Stimulated activated CD4-positive, alpha-beta T cell treated with anti-CD3 and anti-CD28 coated beads, TNF-alpha, amount 100 ng/mL, for 24 hours (primary cell): ENCODE data around the gene EMP1.

ENCODE experiments used
- DNase-seq, 3 experiments: peaks; one replicate each; pipeline ENCODE4 v3.0.0-alpha.2; 2020; ENCODE audit warnings: low read depth in 3 of 3

The EMP1 gene

GRCh38 chr12:13222076-13222475, 25.6 kb downstream of the EMP1 start:
- no peak for DNase-seq

- no peak for DNase-seq
Observed at GRCh38 chr12:13223179-13223804, 26.8 kb downstream of the EMP1 start.

- DNase-seq = no peak
Observed at GRCh38 chr12:13223941-13224340, 27.4 kb downstream of the EMP1 start.

- DNase-seq = no peak
Observed at GRCh38 chr12:13227191-13227590, 30.7 kb downstream of the EMP1 start.

- DNase-seq = no peak
Observed at GRCh38 chr12:13228579-13228978, 32.1 kb downstream of the EMP1 start.

- DNase-seq = no peak
Observed at GRCh38 chr12:13229504-13229903, 33.0 kb downstream of the EMP1 start.

- DNase-seq = no peak
Observed at GRCh38 chr12:13230500-13230899, 34.0 kb downstream of the EMP1 start.

GRCh38 chr12:13233830-13234641, 37.5 kb downstream of the EMP1 start:
- no peak for DNase-seq

GRCh38 chr12:13238204-13238603, 41.7 kb downstream of the EMP1 start:
- DNase-seq = no peak

- DNase-seq = no peak
Observed at GRCh38 chr12:13241833-13242488, 45.4 kb downstream of the EMP1 start.

GRCh38 chr12:13242936-13243335, 46.4 kb downstream of the EMP1 start:
- DNase-seq = no peak

- DNase-seq = no peak
Observed at GRCh38 chr12:13243516-13244070, 47.1 kb downstream of the EMP1 start.

- DNase-seq = no peak
Observed at GRCh38 chr12:13247596-13247995, 51.1 kb downstream of the EMP1 start.

- DNase-seq = no peak
Observed at GRCh38 chr12:13248964-13249363, 52.4 kb downstream of the EMP1 start.

- no peak for DNase-seq
Observed at GRCh38 chr12:13250416-13250815, 53.9 kb downstream of the EMP1 start.

GRCh38 chr12:13251521-13251920, 55.0 kb downstream of the EMP1 start:
- DNase-seq = no peak

GRCh38 chr12:13252024-13252423, 55.5 kb downstream of the EMP1 start:
- no peak for DNase-seq

GRCh38 chr12:13252616-13253015, 56.1 kb downstream of the EMP1 start:
- DNase-seq = no peak

- DNase-seq = no peak
Observed at GRCh38 chr12:13253966-13254760, 57.6 kb downstream of the EMP1 start.

GRCh38 chr12:13255792-13256691, 59.5 kb downstream of the EMP1 start:
- peak; percentile 68 to 85 (median 73) for DNase-seq

- no peak for DNase-seq
Observed at GRCh38 chr12:13256692-13257045, 60.1 kb downstream of the EMP1 start.
